Measurements from ENCODE around the gene NXNL1. TPM values are rescaled to one million over a fixed set of nuclear protein-coding genes. Genes with fewer than 3 reads are reported as not detected.

The NXNL1 gene
- total RNA-seq, 4 donors from 2014 or later = not detected

- H3K27ac ChIP-seq = peak overlapping the region in 1 of 4 donors; percentile 15
These were observed 19.3 kb downstream of the NXNL1 start for GRCh38 chr19:17441241-17442021.

GRCh38 chr19:17436874-17437267 lies 23.9 kb downstream of the NXNL1 start:
- 70 to 72% methylated on average over 2 to 3 of the region's 7 CpGs for WGBS, 2 donors (ENCODE audit: low coverage in 1 of 2)
- Histone ChIP-seq H3K27ac (no peak overlapping the region), H3K27me3 (no peaks in the 10 kb centered on the region), H3K9me3 (no peaks in the 10 kb centered on the region), H3K4me3 (no peak overlapping the region), H3K36me3 (peaks cover 0 to 10% of the 10 kb centered on the region in 2 donors), H3K4me1 (no peaks in the 10 kb centered on the region)
- TF ChIP-seq POLR2AphosphoS5 (IDR thresholded peaks at IDR 0.05) = no peak
- TF ChIP-seq EP300 (IDR thresholded peaks at IDR 0.05) = no peak
- no peak for TF ChIP-seq CTCF (IDR thresholded peaks at IDR 0.05)
- TF ChIP-seq POLR2A (IDR thresholded peaks at IDR 0.05) = no peak
- ATAC-seq = no peak

More at GRCh38 chr19:17441241-17442021, 19.3 kb downstream of the NXNL1 start:
- Histone ChIP-seq H3K4me1 (no peaks in the 10 kb centered on the region), H3K27me3 (no peaks in the 10 kb centered on the region), H3K9me3 (no peaks in the 10 kb centered on the region), H3K36me3 (peaks cover 0 to under 1% of the 10 kb centered on the region in 2 donors), H3K4me3 (no peak overlapping the region)
- 32 to 45% methylated on average over 7 of the region's 8 CpGs for WGBS, 2 donors (ENCODE audit: low coverage in 1 of 2)
- TF ChIP-seq POLR2AphosphoS5 (IDR thresholded peaks at IDR 0.05) (no peak), CTCF (IDR thresholded peaks at IDR 0.05) (peak in 2 of 4 experiments; percentile 15 to 49), POLR2A (IDR thresholded peaks at IDR 0.05) (no peak), EP300 (IDR thresholded peaks at IDR 0.05) (no peak)
- peak; percentile 53 for ATAC-seq

- no peak for ATAC-seq
- H3K27ac ChIP-seq = no peak overlapping the region
- no peaks in the 10 kb centered on the region for H3K27me3 ChIP-seq
- TF ChIP-seq POLR2A (IDR thresholded peaks at IDR 0.05) (no peak), EP300 (IDR thresholded peaks at IDR 0.05) (no peak), CTCF (IDR thresholded peaks at IDR 0.05) (no peak), POLR2AphosphoS5 (IDR thresholded peaks at IDR 0.05) (no peak)
- H3K4me1 ChIP-seq = no peaks in the 10 kb centered on the region
- WGBS, 2 donors (ENCODE audit: low coverage in 1 of 2) = 98 to 100% methylated on average over 1 to 11 of the region's 25 CpGs
- peaks cover 0 to 10% of the 10 kb centered on the region in 2 donors for H3K36me3 ChIP-seq
- H3K4me3 ChIP-seq = no peak overlapping the region
- no peaks in the 10 kb centered on the region for H3K9me3 ChIP-seq
These were observed 24.4 kb downstream of the NXNL1 start for GRCh38 chr19:17436094-17436873.

GRCh38 chr19:17435218-17435617 lies 25.5 kb downstream of the NXNL1 start:
- 40 to 85% methylated on average over 1 to 4 of the region's 7 CpGs for WGBS, 2 donors (ENCODE audit: low coverage in 1 of 2)
- TF ChIP-seq POLR2AphosphoS5 (IDR thresholded peaks at IDR 0.05) = no peak
- no peak for TF ChIP-seq EP300 (IDR thresholded peaks at IDR 0.05)
- TF ChIP-seq CTCF (IDR thresholded peaks at IDR 0.05) = no peak
- TF ChIP-seq POLR2A (IDR thresholded peaks at IDR 0.05) = no peak

More at GRCh38 chr19:17435218-17435617, 25.5 kb downstream of the NXNL1 start:
- H3K36me3 ChIP-seq = peaks cover 0 to 10% of the 10 kb centered on the region in 2 donors
- no peaks in the 10 kb centered on the region for H3K27me3 ChIP-seq
- no peaks in the 10 kb centered on the region for H3K4me1 ChIP-seq
- ATAC-seq = no peak
- H3K9me3 ChIP-seq = no peaks in the 10 kb centered on the region
- no peak overlapping the region for H3K4me3 ChIP-seq
- H3K27ac ChIP-seq = no peak overlapping the region
